COLO829 (cell line): Measurements from ENCODE around the gene MYF6.
"Not testable (repeated sequence)": the region's sequence is repeated elsewhere in the genome, so short reads cannot be mapped to it uniquely, and the experiment has no call there.

ENCODE experiments used
- DNase-seq: peaks from one replicate; pipeline ENCODE4 v3.0.0; 2012; ENCODE audit warnings: low spot score

The MYF6 gene

DNA sequence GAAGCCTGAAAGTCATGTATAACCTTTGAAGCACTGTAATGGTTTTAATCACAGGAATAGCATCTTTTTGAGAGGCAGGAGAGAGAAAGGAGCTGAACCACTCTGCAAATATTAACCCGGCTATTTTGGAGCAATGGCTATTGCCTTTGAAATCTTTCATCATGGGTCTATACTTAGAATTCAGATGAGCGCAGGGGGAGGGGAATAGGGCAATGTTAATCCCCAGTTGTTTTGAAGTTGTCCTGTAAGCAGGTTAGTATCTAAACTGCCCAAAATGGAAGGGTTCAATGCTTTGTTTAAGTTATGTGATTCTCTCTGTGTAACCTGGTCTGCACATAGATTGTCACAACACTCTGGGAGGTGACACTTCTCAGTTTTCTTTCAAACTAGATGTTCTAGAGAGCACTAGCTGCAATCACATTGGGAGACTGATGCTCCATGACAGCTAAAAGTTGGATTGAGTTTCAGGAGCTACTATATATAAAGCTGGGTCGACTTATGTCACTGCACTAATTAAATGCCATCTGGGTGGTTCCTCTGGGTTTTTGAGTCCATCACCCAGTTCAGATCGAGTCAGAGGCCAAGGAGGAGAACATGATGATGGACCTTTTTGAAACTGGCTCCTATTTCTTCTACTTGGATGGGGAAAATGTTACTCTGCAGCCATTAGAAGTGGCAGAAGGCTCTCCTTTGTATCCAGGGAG, at the start of gene MYF6:
TSS of gene MYF6 (plus strand) at position 509 of the 704 bp plus-strand sequence. CDS start at position 595, 86 bp downstream.
- DNase-seq = no peak

DNA sequence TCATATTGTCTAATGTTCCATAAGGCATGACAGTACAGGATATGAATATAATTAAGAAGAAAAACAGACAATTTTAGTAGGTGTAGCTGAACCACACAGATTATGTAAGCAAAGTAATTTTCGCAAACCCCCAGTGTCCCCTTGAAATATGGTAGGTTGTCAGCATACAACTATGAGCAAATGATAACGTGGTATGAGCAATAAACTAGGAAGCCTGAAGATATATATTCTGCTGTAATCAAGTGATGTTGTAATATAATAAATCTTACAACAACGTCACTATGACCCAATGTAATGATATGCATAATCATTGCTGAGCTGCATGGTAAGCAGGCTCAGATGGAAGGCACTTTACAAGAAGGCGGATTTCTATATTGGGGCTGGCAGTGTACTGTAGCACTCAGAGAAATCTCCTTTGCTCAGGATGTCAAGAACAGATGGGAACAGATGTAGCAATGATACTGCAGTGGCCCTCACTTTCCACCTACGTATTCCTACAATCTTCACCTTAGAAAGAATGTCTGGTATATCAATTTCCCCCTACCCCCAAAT, 47.8 kb upstream of the MYF6 start:
- no peak for DNase-seq

DNA sequence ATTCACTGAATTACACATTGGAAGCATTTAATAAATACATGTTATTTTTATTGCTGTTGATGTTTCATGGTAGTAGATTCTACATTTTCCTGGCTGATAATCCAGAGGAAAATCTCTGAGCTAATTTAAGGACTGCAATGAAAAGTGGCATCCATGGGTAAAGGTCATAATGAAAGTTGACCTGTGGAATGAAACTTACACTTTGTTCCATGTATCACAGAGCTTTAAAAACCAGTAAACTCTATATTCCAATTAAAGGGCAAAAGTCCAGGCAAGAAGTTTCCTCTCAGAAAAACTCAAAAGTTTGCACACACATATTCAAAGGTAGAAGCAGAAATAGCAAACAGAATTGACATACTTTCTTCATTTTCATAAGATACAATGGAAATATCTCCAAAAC, 44.8 kb upstream of the MYF6 start:
- DNase-seq = no peak

DNA sequence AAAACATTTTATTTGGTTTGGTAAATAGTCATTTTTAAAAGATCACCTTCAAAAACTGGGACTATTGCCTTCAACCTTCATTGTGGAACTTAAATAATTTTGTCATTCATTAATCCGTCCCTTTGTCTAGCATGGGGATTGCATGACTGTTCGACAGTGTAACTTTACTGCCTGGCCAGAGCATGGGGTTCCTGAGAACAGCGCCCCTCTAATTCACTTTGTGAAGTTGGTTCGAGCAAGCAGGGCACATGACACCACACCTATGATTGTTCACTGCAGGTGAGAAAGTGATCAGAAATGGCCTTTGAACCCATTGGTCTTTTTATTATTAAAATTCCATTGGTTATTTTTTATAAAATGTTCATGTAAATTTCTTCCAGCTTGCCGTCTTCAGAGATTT, 37.2 kb upstream of the MYF6 start:
- no peak for DNase-seq

DNA sequence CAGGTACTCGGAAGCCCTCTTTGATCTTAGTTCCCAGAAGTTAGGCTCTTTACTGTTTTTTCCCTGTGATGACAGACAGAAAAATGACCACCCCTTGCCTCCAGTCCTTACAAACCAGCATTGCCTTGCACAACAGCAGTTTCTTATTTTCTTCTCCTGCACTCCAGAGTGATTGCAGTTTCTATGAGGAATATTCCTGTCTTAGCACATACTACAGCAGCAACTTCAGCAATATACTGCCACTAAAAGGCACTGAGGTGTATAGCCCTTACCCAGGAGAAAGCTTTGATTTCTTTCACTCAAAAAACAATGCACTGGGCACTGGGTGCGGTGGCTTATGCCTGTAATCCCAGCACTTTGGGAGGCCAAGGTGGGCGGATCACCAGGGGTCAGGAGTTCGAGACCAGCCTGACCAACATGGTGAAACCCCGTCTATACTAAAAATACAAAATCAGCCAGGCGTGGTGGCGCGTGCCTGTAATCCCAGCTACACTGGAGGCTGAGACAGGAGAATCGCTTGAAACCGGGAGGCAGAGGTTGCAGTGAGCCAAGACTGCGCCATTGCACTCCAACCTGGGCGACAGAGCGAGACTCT, 31.3 kb upstream of the MYF6 start:
- not testable (repeated sequence) for DNase-seq

DNA sequence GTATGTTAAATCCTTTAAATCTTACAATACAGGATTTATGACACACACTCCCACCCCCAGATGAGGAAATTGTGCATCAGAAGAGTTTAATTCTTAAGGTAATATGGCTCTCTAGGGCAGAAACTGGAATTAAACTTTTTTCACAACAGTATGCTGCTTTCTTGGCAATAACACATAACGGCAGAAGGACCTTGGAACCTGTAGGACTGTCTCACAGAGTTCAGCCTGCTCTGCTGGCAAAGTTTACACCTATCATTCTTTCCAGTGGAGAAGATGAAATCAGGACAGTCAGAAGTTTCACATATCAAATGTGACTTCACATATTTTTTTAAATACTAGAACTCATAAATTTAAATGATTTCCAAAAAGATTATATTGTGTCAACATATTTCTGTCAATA, 30.6 kb upstream of the MYF6 start:
- no peak for DNase-seq

DNA sequence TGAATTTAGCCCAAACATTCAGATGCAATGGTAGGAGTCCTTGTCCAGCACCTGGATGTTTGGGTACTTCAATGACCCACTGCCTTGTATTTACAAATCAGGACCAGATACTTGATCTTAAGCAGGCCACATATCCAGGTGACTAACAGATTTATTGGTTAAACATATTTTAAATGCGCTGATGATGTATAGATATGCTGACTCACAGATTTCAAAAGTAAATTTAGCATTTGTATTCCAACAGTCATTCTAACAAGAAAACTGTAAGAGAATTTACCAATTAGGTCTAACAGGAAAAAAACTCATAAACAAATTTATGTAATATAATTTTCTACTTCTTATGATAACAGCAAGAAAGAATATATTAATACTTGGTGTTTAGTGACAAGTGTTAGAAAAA, 29.4 kb upstream of the MYF6 start:
- DNase-seq = no peak

DNA sequence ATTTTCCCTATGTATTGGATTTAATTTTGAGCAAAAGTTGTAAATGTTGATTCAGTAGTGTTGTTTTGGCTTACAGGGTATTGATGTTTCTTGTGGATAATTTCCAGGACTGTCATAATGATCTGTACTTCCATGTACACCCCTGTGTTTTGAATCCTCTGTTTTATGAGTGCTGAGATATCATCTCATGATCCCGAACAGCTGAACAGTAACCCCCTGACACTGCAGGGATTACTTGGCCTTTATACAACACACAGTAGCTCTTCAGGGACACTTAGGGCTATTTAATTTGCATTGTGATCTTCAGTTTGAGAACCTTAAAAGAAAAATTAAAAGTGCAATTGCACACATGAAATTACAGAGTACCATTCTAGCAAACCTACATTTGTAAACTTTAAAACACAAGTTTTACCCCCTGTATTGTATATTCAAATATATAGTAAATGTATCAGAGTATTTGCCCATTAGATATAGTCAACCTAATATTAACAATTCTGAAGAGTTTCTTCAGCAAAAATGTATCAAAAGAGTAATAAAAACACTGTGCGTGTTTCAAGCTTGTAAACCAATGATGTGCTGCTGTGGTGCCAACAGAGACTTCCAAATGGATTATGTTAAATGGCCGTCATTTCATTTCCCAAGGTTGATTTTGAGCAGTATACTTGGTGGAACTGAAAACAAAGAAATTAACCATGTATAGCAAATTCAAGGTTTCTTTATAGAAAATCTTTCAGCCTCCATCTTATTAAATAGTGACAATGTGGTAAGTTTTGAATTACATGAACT, 27.9 kb upstream of the MYF6 start:
- DNase-seq = no peak

DNA sequence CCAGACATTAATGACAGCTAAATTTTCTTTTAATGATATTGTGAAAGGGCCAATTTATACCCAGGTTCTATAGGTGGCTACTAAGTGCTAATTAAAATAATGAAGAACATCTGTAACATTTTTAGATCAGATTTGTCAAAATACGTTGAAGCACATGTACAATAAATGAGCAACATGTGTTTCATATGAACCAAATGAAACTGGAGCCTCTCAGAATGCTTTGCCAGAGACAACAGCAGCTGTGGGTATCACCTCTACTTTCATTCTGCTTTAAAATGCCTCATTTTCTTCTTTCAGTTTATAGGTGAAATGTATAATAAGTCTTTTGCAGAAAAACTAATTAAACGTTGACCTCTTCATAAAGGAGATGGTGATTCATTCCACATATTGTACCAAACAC, 26.1 kb upstream of the MYF6 start:
- no peak for DNase-seq

DNA sequence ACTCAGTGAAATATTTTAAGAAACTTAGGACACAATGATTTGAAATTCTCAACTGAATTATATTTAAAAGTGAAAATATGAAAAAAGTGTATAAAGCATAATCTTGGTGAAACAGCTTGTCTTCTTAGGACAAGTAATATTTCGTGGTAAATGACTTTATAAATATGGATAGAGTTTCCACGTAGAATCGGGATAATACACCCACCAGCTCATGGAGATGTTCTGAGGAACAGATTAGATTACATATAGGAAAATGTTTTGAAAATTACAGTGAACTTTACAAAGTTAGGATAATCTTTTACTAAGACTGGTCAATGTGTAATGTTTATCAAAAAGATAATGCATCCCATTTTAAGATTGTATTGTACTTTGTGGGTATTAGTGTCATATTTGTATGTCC, 25.6 kb upstream of the MYF6 start:
- DNase-seq = no peak

DNA sequence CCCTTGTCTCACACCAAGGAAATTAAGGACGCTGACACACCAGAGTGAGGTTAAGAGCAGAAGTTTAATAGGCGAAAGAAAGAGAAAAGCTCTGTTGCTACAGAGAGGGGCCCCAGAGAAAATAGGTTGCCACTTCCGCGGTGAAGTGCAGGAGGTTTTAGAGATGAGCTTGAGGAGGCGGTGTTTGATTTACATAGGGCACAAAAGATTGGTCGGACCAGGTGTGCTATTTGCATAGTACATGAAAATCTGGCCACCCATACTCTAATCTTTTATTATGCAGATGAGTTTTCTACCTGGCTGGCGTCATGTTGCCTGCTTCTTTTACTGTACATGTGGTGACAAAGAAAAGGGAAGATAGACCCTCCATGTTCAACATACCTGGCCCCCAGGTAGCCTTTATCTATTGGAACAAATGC, 23.3 kb upstream of the MYF6 start:
- no peak for DNase-seq

DNA sequence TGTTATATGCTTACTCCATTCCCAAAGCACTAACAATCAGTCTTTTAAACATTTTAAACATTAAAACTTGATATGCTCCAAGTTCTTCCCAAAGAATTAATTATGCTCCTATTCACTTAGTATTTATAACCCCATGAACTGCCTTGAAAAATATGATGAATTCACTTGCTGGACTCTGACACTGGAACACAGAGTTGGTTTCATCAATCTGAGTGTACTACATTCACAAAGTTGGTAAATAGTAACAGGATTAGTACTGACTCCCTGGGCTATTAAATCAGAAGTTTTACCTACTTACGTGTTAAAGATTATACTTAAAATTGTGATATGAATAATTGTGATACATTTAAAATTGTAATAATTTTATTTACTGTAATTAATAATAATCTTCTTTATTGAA, 17.3 kb upstream of the MYF6 start:
- no peak for DNase-seq

DNA sequence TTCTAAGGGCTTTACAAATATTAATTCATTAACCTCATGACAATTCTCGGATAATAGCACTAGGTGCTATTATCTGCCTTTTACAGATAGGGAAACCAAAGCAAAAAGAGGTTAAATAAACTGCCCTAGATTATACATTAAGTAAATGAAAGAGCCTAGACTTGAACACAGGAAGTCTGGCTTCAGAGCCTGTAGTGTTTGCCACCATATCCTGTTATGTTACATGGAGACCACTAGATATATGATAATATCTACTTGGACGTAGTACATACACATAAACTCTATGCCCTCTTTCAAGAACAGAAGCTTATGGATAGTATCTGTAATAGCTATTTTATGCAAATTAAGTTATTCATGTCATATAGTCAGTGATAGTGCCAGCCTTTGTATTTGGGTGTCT, 16.9 kb upstream of the MYF6 start:
- no peak for DNase-seq

DNA sequence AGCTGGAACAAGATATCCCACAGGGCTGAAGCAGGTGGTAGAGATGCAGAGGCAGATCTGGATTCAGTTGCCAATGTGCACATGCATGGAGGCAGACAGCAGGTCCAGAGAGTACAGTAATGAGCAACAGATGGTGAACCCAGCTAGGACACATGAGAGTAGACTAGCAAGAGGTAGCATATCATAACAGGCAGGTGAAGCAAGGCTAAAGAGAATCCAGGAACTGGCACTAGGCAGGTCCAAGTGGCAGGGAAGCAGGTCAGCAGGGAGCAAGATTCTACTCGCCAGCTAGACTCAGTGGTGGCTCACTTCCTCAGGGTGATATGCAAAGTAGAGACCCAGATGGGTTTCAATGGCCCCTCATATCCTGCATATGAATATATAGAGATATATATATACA, 15.3 kb upstream of the MYF6 start:
- DNase-seq = no peak

DNA sequence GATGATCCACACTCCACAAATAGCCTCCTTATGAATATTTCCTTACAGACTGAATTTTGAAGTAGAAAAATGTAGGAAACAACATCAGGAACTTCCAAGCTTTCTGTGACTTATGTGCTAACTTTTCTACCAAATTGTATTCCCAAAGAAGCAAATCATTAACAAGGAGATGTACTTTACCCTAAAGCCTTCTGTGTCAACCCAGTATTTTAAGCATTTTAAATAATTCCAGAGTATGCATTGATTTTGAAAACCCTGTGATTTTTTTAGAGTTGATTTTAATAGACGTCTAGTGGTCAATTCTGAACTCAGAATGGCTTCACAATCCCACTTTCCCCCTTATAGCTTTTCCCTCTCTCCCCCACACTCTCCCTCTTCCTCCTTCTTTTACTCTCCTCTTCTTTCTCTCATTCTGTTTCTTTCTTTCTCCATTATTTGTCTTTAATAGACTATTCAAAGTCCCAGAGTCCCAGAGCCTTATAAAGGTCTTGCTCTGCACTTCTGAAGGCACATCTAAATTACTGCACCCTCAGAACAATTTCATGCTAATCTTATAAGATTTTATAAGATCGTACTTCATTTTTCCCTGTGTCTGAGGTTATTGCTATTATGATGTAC, 10.1 kb upstream of the MYF6 start:
- DNase-seq = no peak

DNA sequence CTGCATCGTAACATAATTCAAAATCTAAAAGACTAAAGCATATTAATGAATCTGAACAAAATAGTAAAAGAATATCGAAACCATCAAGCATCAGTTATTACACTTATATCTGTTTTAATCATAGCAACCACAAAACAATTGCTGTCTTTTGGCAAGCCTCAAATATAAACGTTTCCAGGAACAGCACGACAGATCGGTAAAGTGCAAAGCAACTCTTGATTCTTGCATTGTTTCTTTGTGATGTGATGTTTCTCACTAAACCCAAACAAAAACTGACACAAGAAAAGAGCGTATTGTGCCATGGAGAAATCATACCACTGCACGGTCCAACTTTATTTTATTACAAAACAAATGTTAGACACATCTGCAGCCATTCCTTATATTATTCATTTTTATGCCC, 9.2 kb upstream of the MYF6 start:
- DNase-seq = no peak

DNA sequence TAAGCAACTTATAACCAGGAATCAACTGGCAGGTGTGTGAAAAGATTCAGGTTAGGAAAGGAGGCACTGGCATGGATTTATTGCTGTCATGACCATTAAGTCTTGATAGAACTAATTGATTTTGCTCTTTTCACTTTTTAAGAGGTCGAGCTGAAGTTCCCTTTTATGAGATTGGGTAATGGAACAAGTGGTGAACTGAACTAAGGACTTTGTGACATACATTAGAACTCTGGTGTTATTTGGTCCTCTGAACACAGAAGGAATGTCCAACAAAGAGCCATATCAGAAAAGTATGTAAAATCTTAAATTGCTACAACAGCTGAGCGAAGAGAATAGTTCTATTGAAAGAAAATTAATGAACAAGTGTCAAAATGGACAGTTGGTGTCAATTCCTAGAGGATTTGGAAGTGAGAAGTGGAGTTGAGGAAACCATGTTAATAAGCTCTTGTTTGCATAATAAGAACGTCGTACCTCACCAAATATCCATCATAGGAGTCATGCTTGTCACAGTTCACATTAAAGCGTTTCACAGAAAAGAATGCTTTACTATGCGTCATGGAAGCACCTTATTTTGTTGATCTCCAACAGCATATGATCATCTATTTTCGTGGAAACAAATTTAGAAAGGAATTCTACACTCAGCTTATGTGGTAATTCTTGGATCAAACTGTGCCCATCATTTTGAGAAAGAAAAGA, 8.4 kb upstream of the MYF6 start:
- DNase-seq = no peak

DNA sequence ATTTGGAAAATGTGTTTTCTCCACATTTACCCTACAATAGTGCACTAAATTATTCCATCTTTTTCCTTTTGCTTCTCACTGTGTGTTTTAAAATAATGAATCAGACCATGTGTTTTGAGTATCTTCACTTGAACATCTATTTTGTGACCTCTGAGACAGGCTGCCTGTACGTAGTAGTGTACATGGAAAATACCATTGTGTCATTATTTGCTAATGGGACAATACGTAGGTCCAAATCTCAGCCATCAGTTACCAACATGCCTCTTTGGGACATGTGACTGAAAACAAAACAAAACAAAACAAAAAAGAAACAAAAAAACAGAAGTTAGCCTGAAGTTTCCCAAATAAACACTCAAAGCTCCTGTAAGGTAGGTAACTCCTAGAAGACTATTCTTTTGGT, 7.1 kb upstream of the MYF6 start:
- DNase-seq = no peak

DNA sequence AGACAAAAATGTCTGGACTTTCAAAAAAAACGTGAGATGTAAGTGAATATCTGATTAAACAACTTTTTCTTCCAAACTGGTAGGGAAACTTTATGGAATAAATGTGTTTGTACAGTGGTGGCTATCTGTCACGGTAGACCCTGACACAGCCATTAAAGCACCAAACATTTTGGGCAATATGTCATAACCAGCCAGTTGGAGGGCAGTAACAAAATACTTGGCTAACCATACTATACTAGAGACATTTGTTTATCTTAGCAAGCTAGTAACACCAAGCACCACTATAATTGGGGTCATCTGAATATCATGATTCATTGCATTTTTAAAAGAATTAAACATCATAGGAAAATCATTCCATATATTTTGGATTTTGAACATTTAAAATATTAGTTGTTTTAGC, 6.0 kb upstream of the MYF6 start:
- DNase-seq = no peak

DNA sequence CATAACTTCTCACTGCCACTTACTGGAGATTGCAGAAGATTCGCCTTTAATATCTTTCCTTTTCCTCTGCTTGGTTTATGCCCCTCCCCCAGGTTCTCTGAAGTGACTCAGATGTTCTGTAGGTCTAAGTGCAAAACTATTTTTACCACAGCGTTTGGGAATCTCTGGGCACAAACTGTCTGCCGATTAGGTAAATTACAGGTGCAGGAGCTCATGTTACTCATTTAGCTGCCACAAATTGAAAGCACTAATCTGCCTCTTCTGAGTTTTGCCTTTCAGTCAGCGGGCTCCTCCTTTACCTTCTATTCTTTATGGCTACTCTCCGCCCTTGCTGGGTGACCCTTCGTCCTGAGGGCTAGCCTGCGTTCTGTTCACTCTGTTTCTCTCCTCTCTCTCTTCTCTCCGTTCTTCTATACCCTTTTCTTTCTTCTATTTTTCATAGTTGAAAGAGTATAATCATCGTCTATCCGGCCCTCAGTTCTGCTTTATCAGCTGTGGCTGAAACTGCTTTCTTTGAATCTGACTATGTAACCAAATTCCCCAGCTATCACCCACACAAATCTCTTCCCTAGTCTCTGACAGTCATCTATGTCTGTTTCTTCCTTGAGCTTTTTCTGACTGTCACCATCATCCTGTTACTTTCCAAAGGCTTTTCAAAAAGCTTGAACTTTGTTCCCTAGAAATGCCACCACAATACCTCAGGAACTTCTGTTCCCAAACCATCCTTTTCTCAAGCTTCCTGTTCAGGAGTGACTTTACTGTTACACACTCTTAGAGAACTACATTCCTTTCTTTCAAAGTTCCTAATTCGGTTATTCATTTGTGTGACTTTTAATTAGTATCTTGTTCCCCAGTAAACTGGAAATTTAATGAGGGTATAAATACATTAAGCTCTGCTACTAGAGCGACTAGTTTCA, 4.3 kb upstream of the MYF6 start:
- no peak for DNase-seq

DNA sequence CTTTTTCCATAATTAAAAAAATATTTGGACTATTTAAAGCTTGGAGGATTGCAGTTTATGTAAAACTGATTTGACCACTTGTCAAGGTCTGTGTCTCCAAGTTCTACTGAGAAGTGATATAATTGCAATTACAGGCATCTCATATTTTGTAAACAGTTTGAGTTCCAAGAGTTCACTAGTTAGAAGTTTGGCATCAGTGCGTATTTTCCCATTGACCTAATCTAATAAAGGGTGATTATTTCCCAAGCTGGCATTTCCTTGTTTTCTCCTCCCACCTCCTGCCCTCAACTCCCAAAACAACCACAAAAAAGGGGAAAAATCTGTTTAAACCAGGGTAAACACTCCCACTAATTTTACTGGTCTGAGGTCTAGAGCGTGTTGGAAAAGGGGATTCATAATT, 3.0 kb upstream of the MYF6 start:
- DNase-seq = no peak
